Stimulated activated effector memory CD8-positive, alpha-beta T cell treated with anti-CD3 and anti-CD28 coated beads, Interleukin-12 subunit alpha, Interleukin-12 subunit beta, amount 100 ng/mL, for 72 hours (primary cell): ENCODE results near the gene CCDC183.
"Not testable (repeated sequence)": the region's sequence is repeated elsewhere in the genome, so short reads cannot be mapped to it uniquely, and the experiment has no call there.

Source experiments
- ATAC-seq: fragments of 150-1000 bp; cut with Tn5 transposase; 2 replicates; pipeline ENCODE4 v1.10.0; 2021
- DNase-seq, 2 donors: peaks; one replicate each; pipeline ENCODE4 v3.0.0; 2021 to 2022; ENCODE audit warnings: low spot score in 2 of 2
- H3K27ac Mint-ChIP-seq: one replicate; pipeline ENCODE4 v1.8.0; 2022; ENCODE audit warnings: mild to moderate bottlenecking, mixed read lengths
- H3K36me3 Mint-ChIP-seq: one replicate; pipeline ENCODE4 v1.8.0; 2022; ENCODE audit warnings: mild to moderate bottlenecking, mixed read lengths
- H3K4me1 Mint-ChIP-seq: one replicate; pipeline ENCODE4 v1.8.0; 2022; ENCODE audit warnings: mixed read lengths
- H3K4me3 Mint-ChIP-seq: one replicate; pipeline ENCODE4 v1.8.0; 2022; ENCODE audit warnings: mild to moderate bottlenecking, mixed read lengths
- H3K9me3 Mint-ChIP-seq: one replicate; pipeline ENCODE4 v1.8.0; 2022; ENCODE audit warnings: mixed read lengths

CCDC183 gene

DNA sequence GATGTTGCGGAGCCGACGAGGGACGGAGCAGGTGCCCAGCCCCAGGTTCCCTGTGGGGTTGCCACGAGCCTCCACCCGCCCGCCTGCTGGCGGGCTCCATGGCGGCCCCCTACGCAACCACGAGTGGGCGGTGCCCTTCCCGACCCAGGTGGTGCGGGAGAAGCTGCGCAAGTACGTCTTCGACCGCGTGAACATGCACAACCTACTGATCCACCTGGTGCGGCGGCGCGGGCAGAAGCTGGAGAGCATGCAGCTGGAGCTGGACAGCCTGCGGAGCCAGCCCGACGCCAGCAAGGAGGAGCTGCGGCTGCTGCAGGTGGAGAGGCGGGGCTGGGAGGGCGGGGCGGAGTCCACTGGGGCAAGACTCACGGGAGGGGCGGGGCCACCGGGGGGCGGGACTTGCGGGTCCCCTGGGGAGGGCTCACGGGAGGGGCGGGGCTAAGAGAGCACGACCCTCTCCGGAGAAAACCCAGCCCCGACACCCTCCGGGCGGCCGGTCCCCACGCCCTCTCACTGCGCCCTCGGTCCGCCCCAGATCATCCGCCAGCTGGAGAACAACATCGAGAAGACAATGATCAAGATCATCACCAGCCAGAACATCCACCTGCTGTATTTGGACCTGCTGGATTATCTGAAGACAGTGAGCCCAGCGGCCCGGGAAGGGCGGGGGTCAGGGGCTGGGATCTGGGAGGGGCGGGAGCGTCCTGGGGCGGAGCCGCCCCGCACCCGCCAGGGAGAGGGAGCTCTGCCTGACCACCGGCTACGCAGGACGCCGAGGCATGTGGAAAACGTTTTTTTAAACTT, 3.9 kb downstream of the CCDC183 start:
- no peak overlapping the region for H3K27ac Mint-ChIP-seq
- DNase-seq (peak; percentile 60 to 82), ATAC-seq (peak; percentile 82)
- peak overlapping the region; percentile 77 for H3K4me3 Mint-ChIP-seq
- peaks cover 11% of the 10 kb centered on the region for H3K36me3 Mint-ChIP-seq
- H3K4me1 Mint-ChIP-seq = peaks cover 26% of the 10 kb centered on the region
- H3K9me3 Mint-ChIP-seq = no peaks in the 10 kb centered on the region

DNA sequence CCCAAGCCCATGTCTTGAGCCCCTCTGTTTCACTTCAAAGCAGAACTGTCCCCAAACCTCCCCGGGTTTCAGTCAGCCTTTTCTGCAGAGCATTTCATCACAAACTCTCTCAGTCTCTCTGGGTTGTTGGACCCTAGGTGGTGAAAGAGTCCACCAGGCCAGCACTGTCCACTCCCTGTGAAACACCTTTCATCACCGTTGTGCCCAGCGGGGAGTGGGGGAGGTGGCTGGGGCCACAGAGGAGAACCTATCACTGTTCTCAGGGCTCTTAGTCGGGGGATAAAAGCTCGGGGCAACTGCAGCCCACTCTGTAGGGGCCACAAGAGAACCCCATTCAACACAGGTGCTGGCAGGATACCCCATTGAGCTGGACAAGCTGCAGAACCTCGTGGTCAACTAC, 6.2 kb downstream of the CCDC183 start:
- Mint-ChIP-seq H3K36me3 (peaks cover 16% of the 10 kb centered on the region), H3K4me3 (no peak overlapping the region), H3K9me3 (no peaks in the 10 kb centered on the region), H3K27ac (no peak overlapping the region), H3K4me1 (peaks cover 41% of the 10 kb centered on the region)
- no peak for DNase-seq
- no peak for ATAC-seq

DNA sequence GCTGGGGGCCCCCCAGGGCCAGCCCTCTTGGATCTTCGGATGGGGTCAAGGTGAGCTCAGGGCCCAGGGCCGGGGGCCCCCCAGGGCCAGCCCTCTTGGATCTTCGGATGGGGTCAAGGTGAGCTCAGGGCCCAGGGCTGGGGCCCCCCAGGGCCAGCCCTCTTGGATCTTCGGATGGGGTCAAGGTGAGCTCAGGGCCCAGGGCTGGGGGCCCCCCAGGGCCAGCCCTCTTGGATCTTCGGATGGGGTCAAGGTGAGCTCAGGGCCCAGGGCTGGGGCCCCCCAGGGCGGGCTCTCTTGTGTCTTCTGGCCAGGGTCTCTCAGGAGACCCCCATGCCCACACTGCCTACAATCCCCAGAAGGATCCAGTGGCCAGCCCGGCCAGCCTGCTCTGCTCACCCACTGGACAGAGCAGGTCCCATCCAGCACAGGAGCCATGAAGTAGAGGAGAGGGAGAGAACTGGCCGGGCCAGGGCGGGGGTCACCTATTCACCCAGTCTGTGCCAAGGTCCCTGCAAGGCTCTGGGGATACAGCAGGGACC, 6.9 kb downstream of the CCDC183 start:
- H3K27ac Mint-ChIP-seq, DNase-seq, ATAC-seq, H3K9me3 Mint-ChIP-seq, H3K4me3 Mint-ChIP-seq: not testable (repeated sequence)
- Mint-ChIP-seq H3K4me1 (peaks cover 42% of the 10 kb centered on the region), H3K36me3 (peaks cover 21% of the 10 kb centered on the region)

DNA sequence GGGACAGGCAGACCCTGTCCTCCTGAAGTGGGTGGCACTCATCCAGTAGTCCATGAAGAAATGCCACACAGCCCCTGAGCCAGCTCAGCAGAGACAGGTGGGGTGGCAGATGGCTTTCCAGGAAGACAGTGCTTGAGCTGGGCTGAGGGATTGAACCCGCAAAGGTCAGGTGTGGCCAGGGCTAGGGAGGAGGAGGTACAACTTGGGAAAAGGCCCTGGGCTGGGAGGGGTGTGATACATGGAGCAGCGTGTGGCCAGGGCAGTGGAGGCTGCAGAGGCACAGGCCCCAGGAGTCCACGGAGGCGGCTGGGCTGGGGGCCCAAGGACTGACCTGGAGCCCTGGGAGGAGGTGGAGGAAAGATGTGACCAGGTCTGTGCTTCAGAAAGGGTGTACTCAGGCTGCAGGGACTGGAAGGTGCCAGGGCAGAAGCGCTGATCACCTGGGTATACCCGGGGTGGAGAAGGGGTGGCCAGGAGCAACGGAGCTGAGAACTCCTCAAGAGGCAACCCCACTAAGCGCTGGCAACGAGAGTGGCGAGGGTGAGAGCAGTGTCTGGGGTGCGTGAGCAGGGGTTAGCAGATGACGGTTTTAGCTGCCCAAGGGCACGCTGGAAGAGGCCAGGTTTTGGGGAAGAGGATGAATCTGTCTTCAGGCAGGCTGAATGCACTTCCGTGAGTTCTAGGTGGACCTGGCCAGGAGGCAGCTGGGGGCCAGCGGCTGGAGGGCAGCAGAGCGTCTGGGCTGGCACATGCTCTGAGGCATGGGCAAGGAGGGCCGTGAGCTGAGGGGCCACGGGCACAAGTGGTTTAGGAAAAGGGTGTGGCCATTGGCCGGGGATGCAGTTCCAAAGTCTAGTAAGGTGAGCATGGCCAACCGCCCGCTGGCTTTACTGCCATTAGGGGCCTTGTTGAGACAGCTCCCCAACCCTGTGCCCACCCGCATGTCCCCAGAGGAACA, 7.7 kb downstream of the CCDC183 start:
- ATAC-seq = no peak
- H3K4me3 Mint-ChIP-seq = no peak overlapping the region
- peaks cover 24% of the 10 kb centered on the region for H3K36me3 Mint-ChIP-seq
- H3K9me3 Mint-ChIP-seq = no peaks in the 10 kb centered on the region
- DNase-seq = no peak
- H3K27ac Mint-ChIP-seq = no peak overlapping the region
- H3K4me1 Mint-ChIP-seq = peaks cover 44% of the 10 kb centered on the region

DNA sequence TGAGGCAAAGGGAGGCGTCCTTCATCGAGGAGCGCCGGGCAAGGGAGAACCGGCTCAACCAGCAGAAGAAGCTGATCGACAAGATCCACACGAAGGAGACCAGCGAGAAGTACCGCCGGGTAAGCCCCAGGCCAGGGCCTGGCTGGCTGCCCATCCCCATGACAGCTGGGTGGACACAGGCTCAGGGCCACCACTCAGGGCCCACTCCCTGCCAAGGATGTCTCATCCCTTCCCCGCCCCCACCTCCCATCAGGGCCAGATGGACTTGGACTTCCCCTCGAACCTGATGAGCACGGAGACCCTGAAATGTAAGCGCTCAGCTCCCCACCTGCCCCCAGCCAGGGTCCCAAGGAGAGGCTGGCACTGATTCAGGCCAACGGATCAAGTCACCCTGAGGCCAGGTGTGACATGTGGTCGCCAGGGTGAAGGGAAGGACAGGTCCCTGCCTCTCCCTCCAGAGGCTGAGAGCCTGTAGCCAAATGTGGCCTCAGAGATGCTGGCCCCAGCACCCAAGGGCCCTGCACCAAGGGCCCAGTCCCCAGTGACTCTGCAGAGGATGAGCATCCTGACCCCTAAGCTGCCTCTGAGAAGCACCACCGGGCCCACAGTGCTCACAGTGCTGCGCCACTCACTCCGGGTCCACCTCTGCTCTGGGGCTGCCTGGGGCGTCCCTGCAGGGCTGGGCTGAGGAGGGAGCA, 8.5 kb downstream of the CCDC183 start:
- ATAC-seq (no peak), DNase-seq (no peak)
- peaks cover 51% of the 10 kb centered on the region for H3K4me1 Mint-ChIP-seq
- H3K4me3 Mint-ChIP-seq = no peak overlapping the region
- H3K27ac Mint-ChIP-seq = no peak overlapping the region
- H3K36me3 Mint-ChIP-seq = peaks cover 33% of the 10 kb centered on the region
- H3K9me3 Mint-ChIP-seq = no peaks in the 10 kb centered on the region

DNA sequence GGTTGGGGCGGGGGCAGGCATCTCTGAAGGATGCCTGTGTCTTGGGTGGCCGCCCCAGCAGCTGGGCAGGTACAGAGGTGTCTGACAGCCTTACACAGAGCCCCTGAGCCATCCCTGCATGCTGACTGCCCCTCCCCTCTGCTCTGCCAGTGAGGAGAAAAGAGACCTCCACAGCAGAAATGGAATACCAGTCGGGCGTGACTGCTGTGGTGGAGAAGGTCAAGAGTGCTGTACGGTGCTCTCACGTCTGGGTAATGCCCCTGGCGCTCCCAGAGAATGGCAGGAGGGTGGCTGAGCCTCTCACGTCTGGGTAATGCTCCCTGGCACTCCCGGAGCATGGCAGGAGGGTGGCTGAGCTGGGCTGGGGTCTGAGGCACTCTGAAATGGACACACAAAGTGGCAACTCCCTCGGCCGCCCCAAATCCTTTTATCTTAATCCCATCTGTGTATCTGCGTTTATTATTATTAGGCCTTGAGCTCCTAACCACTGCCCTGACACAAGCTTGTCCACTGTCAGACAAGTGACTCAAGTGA, 9.1 kb downstream of the CCDC183 start:
- no peaks in the 10 kb centered on the region for H3K9me3 Mint-ChIP-seq
- peak overlapping the region; percentile 21 for H3K4me3 Mint-ChIP-seq
- peaks cover 53% of the 10 kb centered on the region for H3K4me1 Mint-ChIP-seq
- DNase-seq (no peak), ATAC-seq (no peak)
- H3K36me3 Mint-ChIP-seq = peaks cover 34% of the 10 kb centered on the region
- no peak overlapping the region for H3K27ac Mint-ChIP-seq

DNA sequence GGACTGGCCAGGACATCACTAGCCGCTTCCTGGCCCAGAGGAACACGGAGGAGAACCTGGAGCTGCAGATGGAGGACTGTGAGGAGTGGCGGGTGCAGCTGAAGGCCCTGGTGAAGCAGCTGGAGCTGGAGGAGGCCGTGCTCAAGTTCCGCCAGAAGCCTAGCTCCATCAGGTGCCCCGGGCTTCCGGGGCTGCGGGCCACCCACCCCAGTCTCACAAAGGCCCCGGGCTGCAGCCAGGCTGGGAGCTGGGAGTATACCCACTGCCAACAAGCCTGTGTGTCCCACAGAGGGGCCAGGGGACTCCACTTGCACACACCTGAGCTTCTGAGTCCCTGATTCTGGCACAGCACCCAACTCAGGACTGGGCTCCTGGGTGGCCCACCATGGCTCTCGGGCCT, 9.9 kb downstream of the CCDC183 start:
- Mint-ChIP-seq H3K9me3 (no peaks in the 10 kb centered on the region), H3K36me3 (peaks cover 38% of the 10 kb centered on the region), H3K4me3 (peak overlapping the region; percentile 81), H3K27ac (no peak overlapping the region), H3K4me1 (peaks cover 50% of the 10 kb centered on the region)
- DNase-seq (no peak), ATAC-seq (no peak)

DNA sequence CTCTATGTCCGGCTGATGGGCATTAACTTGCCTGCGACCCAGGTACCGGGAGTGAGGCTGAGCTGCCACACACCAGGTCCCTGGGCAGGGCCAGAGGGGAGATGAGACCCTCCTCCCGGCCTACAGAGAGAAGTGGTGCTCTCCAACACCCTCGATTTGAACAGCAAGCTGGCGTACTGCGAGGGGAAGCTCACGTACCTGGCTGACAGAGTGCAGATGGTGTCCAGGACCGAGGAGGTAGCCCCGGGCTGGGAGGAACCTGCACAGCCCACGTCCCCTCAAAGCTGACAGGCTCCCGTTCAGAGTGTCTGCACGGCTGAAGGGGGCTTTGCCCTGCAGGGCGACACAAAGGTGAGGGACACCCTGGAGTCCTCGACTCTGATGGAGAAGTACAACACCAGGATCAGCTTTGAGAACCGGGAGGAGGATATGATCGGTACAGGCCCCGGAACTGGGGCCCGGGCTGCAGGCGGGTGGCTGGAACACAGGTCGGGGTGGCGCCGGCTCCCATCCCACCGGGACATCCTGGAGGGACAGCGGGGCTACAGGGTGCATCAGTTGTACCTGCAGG, 10.6 kb downstream of the CCDC183 start:
- peak overlapping the region; percentile 88 for H3K27ac Mint-ChIP-seq
- ATAC-seq (no peak), DNase-seq (peak in 1 of 2 donors; percentile 53)
- peaks cover 45% of the 10 kb centered on the region for H3K36me3 Mint-ChIP-seq
- no peaks in the 10 kb centered on the region for H3K9me3 Mint-ChIP-seq
- H3K4me1 Mint-ChIP-seq = peaks cover 48% of the 10 kb centered on the region
- H3K4me3 Mint-ChIP-seq = peak overlapping the region; percentile 81

DNA sequence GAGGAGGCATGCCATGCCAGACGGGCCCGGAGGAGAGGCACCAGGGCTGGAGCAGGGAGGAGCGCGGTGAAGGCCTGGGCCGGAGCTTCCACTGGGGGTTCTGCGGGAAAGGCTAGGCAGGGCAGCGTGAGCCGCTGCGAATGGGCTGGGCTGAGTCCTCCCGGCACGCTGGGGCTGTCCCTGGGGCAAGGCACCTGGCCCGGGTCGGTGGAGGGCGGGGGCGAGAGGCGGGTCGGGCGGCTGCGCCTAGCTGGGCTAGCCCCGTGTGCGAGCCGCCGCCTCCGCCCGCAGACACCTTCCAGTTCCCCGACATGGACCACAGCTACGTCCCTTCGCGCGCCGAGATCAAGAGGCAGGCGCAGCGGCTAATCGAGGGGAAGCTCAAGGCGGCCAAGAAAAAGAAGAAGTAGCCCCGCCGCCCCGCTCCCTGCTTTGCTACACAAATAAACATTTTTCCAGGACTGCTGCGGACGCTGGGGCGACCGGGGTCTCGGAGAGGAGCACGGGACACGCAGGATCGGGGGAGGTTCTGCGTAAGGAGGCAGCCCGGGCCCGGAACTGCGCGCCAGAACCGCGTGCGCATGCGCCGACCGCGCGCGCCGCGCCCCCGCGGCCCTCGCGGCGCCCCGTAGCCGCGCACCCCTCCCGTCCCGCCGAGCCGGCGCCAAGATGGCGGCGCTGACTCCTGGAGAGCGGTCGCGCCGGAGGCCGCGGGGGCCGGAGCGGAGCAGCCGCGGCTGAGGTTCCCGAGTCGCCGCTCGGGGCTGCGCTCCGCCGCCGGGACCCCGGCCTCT, 11.3 kb downstream of the CCDC183 start, which contains the start of gene RABL6:
RABL6 (plus strand) TSS at position 668 of the 794 bp plus-strand sequence. CDS start 249 bp downstream, outside the sequence.
- Mint-ChIP-seq H3K4me3 (peak within 1 kb of the TSS; percentile 81), H3K36me3 (peaks cover 49% of the 10 kb centered on the region), H3K27ac (peak within 1 kb of the TSS; percentile 88), H3K9me3 (no peaks in the 10 kb centered on the region), H3K4me1 (peaks cover 49% of the 10 kb centered on the region)
- DNase-seq (peak; percentile 86 to 93), ATAC-seq (peak; percentile 92)

DNA sequence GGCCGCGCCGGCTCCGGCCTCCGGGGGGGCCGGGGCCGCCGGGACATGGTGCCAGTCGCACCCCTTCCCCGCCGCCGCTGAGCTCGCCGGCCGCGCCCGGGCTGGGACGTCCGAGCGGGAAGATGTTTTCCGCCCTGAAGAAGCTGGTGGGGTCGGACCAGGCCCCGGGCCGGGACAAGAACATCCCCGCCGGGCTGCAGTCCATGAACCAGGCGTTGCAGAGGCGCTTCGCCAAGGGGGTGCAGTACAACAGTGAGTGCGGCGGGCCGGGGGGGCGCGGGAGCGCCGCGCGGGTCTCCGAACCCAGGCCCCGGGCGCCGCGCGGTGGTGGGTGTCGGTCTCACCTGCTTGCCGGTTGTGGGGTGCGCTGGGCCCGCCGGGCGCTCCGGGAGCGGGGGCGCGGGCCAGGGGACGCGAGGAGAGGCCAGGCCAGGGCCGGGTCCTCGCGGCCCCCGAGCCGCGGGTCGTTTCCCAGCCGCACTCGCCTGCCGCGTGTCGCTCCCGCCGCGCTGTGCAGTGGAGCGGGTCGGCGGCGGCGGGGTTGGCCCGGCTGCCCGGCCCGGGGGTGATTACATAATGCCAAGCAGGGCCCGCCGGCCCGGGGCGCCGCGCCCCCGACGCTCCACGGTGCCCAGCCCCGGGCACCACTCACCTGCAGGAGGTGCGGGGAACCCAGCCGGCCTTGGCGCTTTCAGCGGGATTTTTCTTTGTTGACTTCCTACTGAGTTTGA, 12.1 kb downstream of the CCDC183 start:
- ATAC-seq (peak; percentile 51), DNase-seq (peak; percentile 32 to 75)
- peak overlapping the region; percentile 79 for H3K27ac Mint-ChIP-seq
- peaks cover 57% of the 10 kb centered on the region for H3K36me3 Mint-ChIP-seq
- peak overlapping the region; percentile 81 for H3K4me3 Mint-ChIP-seq
- H3K4me1 Mint-ChIP-seq = peaks cover 57% of the 10 kb centered on the region
- H3K9me3 Mint-ChIP-seq = no peaks in the 10 kb centered on the region

DNA sequence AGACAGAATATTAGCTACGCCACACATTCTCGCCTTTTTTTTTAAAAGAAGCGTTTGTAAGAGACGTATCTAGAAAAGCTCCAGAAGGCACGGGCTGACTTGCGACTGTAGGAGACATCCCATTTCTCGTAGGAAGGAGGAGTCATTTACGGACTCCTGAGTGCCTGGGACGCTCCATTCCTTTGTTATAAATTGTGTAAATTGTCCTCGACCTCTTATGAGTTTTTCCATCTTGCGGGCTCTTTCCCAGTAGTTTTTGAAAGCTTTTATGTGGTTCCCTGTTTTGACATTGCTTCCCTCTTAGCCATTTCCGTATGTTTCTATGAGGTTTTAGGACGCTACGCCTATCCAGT, 12.6 kb downstream of the CCDC183 start:
- Mint-ChIP-seq H3K36me3 (peaks cover 58% of the 10 kb centered on the region), H3K4me1 (peaks cover 57% of the 10 kb centered on the region), H3K9me3 (no peaks in the 10 kb centered on the region), H3K27ac (peak overlapping the region; percentile 79), H3K4me3 (peak overlapping the region; percentile 81)
- ATAC-seq = no peak
- DNase-seq = no peak

DNA sequence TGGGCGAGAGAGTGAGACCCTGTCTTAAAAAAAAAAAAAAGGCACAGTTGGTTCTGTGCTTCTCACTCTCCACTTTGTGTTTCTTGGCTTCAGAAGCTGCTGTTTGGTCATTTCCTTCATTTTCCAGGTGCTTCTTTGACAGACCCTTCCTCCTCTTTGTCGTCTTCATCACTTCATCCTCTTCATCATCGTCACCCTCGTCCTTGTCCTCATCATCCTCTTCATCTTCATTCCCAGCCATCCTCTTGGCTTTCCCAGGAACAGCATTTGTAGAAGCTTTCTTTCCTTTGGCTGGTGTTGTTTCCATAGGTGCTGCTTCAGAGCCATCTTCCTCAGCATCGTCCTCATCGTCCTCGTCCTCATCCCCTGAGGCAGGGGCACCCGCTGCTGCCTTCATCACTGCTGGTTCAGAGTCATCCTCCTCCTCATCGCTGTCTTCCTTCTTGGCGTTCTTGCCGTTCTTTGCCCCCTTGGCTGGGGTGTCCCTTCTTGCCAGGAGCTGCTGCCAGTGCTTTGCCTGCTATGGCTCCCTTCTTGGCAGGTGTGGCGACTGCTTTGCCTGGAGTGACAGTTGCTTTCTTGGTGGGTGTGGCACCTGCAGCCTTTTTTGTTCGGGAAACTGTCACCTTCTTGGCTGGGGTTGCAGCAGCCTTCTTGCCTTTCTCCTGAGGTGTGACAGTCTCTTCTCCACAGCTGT, 18.7 kb downstream of the CCDC183 start:
- no peak overlapping the region for H3K4me3 Mint-ChIP-seq
- H3K36me3 Mint-ChIP-seq = peaks cover 66% of the 10 kb centered on the region
- DNase-seq (no peak), ATAC-seq (no peak)
- no peak overlapping the region for H3K27ac Mint-ChIP-seq
- peaks cover 42% of the 10 kb centered on the region for H3K4me1 Mint-ChIP-seq
- no peaks in the 10 kb centered on the region for H3K9me3 Mint-ChIP-seq

DNA sequence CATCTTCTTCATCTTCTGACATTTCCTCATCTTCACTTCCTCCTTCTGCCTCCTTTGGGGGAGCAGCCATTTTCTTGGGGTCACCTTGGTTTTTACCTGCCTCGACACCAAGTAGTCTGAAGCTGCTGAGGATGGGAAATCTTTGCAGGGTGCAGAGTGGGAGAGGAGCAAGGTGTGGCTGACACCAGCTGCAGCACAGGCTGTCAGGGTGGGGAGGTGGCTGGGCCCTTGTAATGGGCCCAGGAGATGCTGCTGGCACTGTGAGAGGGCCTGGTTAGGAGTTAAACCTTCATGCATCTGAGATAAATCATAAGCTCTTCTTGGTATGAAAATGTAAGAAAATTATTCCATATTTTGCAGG, 19.3 kb downstream of the CCDC183 start:
- Mint-ChIP-seq H3K4me1 (peaks cover 37% of the 10 kb centered on the region), H3K4me3 (no peak overlapping the region), H3K36me3 (peaks cover 64% of the 10 kb centered on the region), H3K9me3 (no peaks in the 10 kb centered on the region), H3K27ac (no peak overlapping the region)
- no peak for DNase-seq
- ATAC-seq = no peak
